Peyer's patch (tissue), 4 donors: ENCODE data around the gene MTHFS. TPM values are rescaled to one million over a fixed set of nuclear protein-coding genes. Genes with fewer than 3 reads are reported as not detected.
A peak's percentile ranks its signal among the peaks of the same experiment; 100 is the strongest.

Experiments used
- DNase-seq, 3 donors: peaks; one replicate each; pipeline ENCODE4 v3.0.0-alpha.2; 2017 to 2019
- H3K27ac ChIP-seq, 4 donors: fragments of 200-600 bp; sonication (generic); one replicate each; pipeline ENCODE4 v1.5.1; 2016 to 2019
- H3K27me3 ChIP-seq, 2 donors: fragments of 200-600 bp; sonication (generic); one replicate each; pipeline ENCODE4 v1.5.1; 2019
- H3K36me3 ChIP-seq, 3 donors: fragments of 200-600 bp; sonication (generic); one replicate each; pipeline ENCODE4 v1.5.1; 2016 to 2019
- H3K4me1 ChIP-seq, 4 donors: fragments of 200-600 bp; sonication (generic); one replicate each; pipeline ENCODE4 v1.5.1; 2016 to 2019
- H3K4me3 ChIP-seq, 4 donors: fragments of 200-600 bp; sonication (generic); 1 replicate in 3 of 4; 2 replicates in 1 of 4; pipeline ENCODE4 v1.5.1; 2016 to 2019; ENCODE audit warnings: mild to moderate bottlenecking in 1 of 4
- H3K9me3 ChIP-seq, 4 donors: fragments of 200-600 bp; sonication (generic); one replicate each; pipeline ENCODE4 v1.5.1; 2016 to 2019; ENCODE audit warnings: mild to moderate bottlenecking in 1 of 4
- CTCF ChIP-seq, 6 experiments: fragments of 450-650 bp in 4 of 6; fragments of 200-600 bp in 2 of 6; sonication (generic) in 1 of 6; IDR thresholded peaks; one replicate each; pipeline ENCODE4 v1.5.1; 2017 to 2019; ENCODE audit warnings: antibody characterized with exemption in 6 of 6, mild to moderate bottlenecking in 3 of 6, moderate library complexity in 1 of 6
- POLR2A ChIP-seq, 2 donors: fragments of 450-650 bp; IDR thresholded peaks; one replicate each; pipeline ENCODE4 v1.5.1; 2017; ENCODE audit warnings: antibody characterized with exemption in 2 of 2, mild to moderate bottlenecking in 2 of 2, moderate library complexity in 2 of 2
- total RNA-seq, 4 donors: library from RNA; depleted of rRNA; stranded (reverse); fragments of >200 nt; gene quantifications; one replicate each; pipeline ENCODE4 v1.1.0, GENCODE V29; 2016

Gene MTHFS
- total RNA-seq, 4 donors from 2014 or later, result 26.7 to 49.9 (median 29.8) TPM; not detected in 1

DNA sequence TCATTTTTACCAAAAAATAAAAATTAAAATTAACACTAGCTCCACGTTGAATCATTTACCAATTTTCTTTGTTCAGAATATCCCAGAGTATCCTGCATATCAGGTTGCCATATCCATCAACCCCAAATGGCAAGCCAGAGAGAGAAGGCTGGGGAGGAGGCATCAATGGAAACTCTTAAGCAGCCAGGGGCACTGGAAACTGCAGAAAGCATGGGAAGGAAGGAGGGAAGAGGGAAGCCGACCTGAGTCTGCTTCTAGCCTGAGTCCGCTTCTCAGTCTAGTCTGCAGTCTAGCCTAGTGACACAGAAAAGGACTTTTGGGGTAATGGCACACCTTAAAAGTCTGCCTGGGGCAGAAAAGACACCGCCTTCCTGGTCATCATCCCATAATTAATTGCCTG lies 1.6 kb upstream of the MTHFS start:
- Histone ChIP-seq H3K27me3 (no peaks in the 10 kb centered on the region), H3K4me1 (peaks cover 0 to 8% (median 0%) of the 10 kb centered on the region in 4 donors), H3K36me3 (no peaks in the 10 kb centered on the region), H3K27ac (no peak overlapping the region), H3K9me3 (no peaks in the 10 kb centered on the region), H3K4me3 (no peak overlapping the region)
- no peak for TF ChIP-seq CTCF (IDR thresholded peaks at IDR 0.05)
- DNase-seq, result no peak

GRCh38 chr15:79897701-79898113 lies 893 bp upstream of the MTHFS start:
- no peak for DNase-seq
- no peaks in the 10 kb centered on the region for H3K27me3 ChIP-seq
- TF ChIP-seq POLR2A (IDR thresholded peaks at IDR 0.05) (no peak), CTCF (IDR thresholded peaks at IDR 0.05) (no peak)

DNA sequence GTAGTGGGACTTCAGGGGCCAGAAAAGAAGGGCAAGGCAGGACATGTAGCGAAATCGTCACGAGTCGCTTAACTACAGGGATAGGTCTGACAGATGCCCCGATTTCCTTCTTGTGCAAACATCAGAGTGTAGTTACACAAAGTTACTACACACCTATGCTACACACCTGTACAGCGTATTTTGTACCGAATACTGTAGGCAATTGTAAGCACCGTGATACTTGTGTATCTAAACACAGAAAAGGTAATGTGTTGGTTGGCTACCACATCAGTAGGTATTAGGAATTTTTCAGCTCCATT lies 515 bp upstream of the MTHFS start:
- DNase-seq, result no peak
- H3K4me1 ChIP-seq, result peaks cover 0 to 8% (median 0%) of the 10 kb centered on the region in 4 donors
- no peaks in the 10 kb centered on the region for H3K27me3 ChIP-seq
- peak overlapping the region; percentile 93 to 97 (median 96) for H3K27ac ChIP-seq
- H3K36me3 ChIP-seq, result peaks cover 0 to 4% (median 0%) of the 10 kb centered on the region in 3 donors
- no peaks in the 10 kb centered on the region for H3K9me3 ChIP-seq
- H3K4me3 ChIP-seq, result peak overlapping the region; percentile 59 to 91 (median 74)
- no peak for TF ChIP-seq CTCF (IDR thresholded peaks at IDR 0.05)
- TF ChIP-seq POLR2A (IDR thresholded peaks at IDR 0.05), result no peak

More at GRCh38 chr15:79897701-79898113, 893 bp upstream of the MTHFS start:
- Histone ChIP-seq H3K4me1 (peaks cover 0 to 8% (median 0%) of the 10 kb centered on the region in 4 donors), H3K36me3 (peaks cover 0 to under 1% (median 0%) of the 10 kb centered on the region in 3 donors), H3K9me3 (no peaks in the 10 kb centered on the region), H3K27ac (peak overlapping the region; percentile 93 to 97 (median 96)), H3K4me3 (peak overlapping the region in 3 of 4 donors; percentile 59 to 91 (median 77))

GRCh38 chr15:79896131-79896633 lies 632 bp downstream of the MTHFS start:
- Histone ChIP-seq H3K27me3 (no peaks in the 10 kb centered on the region), H3K4me3 (peak overlapping the region; percentile 59 to 91 (median 74)), H3K9me3 (no peaks in the 10 kb centered on the region), H3K36me3 (peaks cover 0 to 8% (median 0%) of the 10 kb centered on the region in 3 donors), H3K4me1 (peaks cover 0 to 8% (median 0%) of the 10 kb centered on the region in 4 donors), H3K27ac (peak overlapping the region; percentile 93 to 97 (median 96))
- TF ChIP-seq CTCF (IDR thresholded peaks at IDR 0.05) (no peak), POLR2A (IDR thresholded peaks at IDR 0.05) (no peak)
- no peak for DNase-seq

DNA sequence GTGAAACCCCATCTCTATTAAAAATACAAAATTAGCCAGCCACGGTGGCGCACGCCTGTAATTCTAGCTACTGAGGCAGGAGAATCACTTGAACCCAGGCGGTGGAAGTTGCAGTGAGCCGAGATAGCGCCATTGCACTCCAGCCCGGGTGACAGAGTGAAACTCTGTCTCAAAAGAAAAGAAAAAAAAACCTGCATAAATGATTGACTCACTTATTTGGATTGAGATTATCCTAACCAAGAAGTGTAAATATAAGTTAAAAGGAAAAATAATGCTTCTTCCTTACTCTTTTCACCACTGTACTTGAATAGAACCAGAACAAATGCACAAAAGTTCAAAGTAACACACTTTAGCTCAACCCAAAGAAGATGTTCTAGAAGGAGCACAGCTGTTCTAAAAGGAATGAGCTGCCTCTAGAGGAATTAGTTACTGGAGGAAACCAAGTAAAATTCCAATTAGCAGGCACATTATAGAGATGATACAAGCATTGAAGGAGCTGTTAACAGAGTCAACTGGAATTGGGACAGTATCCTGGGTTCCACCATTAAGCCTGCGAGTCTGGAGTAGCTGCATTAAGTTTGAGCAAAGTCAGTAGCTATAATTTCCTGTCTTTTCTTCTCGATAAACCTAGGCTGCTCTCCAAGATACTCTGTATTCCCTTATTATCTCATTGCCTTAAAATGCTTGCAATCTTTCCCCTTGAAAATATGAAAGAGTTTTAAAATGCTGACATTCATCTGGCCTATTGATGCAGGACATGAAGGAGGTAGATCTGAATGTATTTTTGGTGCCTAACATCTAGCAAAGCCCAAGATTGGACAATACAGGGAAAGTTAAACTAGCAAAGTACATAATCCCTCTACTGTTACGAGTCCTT lies 9.5 kb downstream of the MTHFS start:
- no peak overlapping the region for H3K4me3 ChIP-seq
- TF ChIP-seq POLR2A (IDR thresholded peaks at IDR 0.05), result no peak
- H3K9me3 ChIP-seq, result no peaks in the 10 kb centered on the region
- H3K27ac ChIP-seq, result no peak overlapping the region
- no peaks in the 10 kb centered on the region for H3K27me3 ChIP-seq
- DNase-seq, result no peak
- H3K4me1 ChIP-seq, result peaks cover 0 to 3% (median 0%) of the 10 kb centered on the region in 4 donors
- peaks cover 0 to 35% (median 0%) of the 10 kb centered on the region in 3 donors for H3K36me3 ChIP-seq

- no peak for TF ChIP-seq POLR2A (IDR thresholded peaks at IDR 0.05)
- TF ChIP-seq CTCF (IDR thresholded peaks at IDR 0.05), result no peak
- Histone ChIP-seq H3K4me3 (no peak overlapping the region), H3K4me1 (peaks cover 0 to 3% (median 0%) of the 10 kb centered on the region in 4 donors), H3K36me3 (peaks cover 0 to 43% (median 0%) of the 10 kb centered on the region in 3 donors), H3K27me3 (no peaks in the 10 kb centered on the region), H3K9me3 (no peaks in the 10 kb centered on the region), H3K27ac (peak overlapping the region in 1 of 4 donors; percentile 28)
- DNase-seq, result no peak
Measured at GRCh38 chr15:79886124-79886523, 10.7 kb downstream of the MTHFS start.
